Measurements from ENCODE around the gene CLSTN2.

The CLSTN2 gene

DNA sequence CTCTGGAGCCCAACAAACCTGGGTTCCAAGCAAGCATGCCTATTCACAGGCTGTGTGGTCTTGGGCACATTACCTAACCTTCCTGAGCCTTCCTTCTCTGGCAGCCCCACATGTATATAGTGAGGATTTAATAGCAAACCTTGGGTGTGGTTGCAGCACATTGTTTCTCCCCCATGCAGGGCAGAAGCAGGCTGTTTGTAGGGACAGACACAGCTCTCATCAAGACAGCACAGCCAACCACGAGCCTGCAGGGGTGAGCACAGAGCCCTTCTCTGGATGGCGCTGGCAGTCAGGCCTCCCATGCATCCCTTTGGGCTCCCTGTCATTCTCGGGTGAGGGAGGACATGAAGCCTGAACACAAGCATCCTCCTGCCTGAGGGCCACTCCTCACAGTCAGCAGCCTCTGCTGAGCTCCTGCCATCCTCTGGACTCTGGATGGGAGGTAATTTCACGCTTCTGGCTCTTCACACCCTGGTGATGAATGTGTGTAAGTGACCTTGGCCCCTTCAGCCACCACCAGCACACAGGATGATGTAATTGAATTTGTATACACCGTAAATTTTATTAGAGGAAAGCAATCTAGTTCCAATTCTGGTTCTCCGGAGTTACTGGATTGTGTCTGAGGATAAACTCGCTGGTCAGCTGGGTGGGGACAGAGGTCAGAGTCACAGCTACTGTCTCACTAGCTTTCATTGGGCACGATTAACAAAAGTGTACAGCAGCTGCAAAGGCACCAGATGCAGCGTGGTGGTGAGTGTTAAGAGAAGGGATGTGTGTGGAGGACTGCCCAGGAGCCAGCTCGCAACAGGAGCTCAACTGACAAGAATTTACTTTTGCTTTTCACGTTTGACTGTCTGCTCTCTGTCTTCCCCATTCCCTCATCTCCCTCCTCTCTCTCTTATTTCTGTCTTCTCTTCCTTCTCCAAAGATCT is 118.1 kb downstream of the CLSTN2 start:
- no peak for TF ChIP-seq CTCF (IDR thresholded peaks at IDR 0.05; ENCODE audit: unreplicated experiment in 3 of 3)
- no peaks in the 10 kb centered on the region for H3K36me3 Mint-ChIP-seq (ENCODE audit: low read depth)
- H3K27ac Mint-ChIP-seq = peak overlapping the region in 1 of 3 experiments; percentile 59
- H3K4me3 Mint-ChIP-seq = no peak overlapping the region
- H3K4me1 Mint-ChIP-seq = peaks cover 24% of the 10 kb centered on the region
- H3K27me3 Mint-ChIP-seq (ENCODE audit: low read depth) = peaks cover 28% of the 10 kb centered on the region
- peaks cover 2% of the 10 kb centered on the region for H3K9me3 Mint-ChIP-seq

DNA sequence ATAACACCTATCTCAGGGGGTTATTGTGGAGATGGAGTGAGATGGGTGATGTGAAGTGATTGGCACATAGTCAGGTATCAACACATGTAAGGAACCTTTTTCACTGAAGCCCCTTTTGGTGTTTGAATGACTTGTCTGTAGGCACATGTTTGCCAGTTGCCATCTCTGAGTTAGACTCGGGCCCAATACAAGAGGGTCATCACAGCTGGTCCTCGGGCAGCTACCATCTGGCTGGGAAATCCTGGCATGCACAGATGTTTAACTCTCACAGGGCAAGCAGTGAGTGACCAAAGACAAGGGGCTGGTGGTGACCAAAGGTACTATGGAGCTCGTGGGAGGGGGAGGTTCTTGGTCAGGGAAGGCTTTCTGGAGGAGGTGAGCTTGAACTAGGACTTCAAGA is 118.8 kb downstream of the CLSTN2 start:
- H3K9me3 Mint-ChIP-seq = no peaks in the 10 kb centered on the region
- no peak overlapping the region for H3K27ac Mint-ChIP-seq
- H3K36me3 Mint-ChIP-seq (ENCODE audit: low read depth) = no peaks in the 10 kb centered on the region
- peaks cover 26% of the 10 kb centered on the region for H3K27me3 Mint-ChIP-seq (ENCODE audit: low read depth)
- no peak for TF ChIP-seq CTCF (IDR thresholded peaks at IDR 0.05; ENCODE audit: unreplicated experiment in 3 of 3)
- no peak overlapping the region for H3K4me3 Mint-ChIP-seq
- H3K4me1 Mint-ChIP-seq = peaks cover 24% of the 10 kb centered on the region

DNA sequence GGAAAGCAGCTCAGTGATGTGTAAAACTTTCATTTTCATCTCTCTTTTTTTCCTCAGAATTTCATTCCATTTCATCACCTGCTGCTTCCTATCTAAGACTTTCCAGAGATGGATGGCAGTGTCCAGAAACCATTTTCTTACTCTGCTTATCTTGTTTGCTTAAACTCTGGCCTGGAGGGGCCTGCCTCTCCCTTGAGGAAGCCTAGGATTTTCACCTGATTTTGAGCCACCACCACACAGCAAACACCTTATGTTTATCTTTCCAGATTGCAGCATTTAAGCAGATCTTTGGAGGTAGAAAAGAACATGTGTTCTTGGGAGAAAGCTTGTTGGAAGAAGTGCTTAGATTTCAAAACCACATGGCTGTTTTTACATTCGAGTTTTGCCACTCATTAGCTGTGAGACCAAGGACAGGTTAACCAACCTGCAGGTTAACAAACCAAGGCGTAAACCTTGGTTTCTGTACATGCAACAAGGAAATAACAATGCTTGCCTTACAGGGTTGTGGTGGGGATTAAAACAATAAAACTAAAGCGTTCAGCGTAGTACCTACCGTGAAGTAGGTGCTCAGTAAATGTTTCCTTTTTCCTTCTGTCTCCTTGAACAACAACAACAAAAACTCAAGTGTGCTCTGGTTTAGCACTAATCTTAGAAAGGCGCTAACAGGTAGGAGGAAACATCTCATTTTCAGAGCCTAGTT is 120.3 kb downstream of the CLSTN2 start:
- H3K4me1 Mint-ChIP-seq = peaks cover 23% of the 10 kb centered on the region
- H3K9me3 Mint-ChIP-seq = no peaks in the 10 kb centered on the region
- TF ChIP-seq CTCF (IDR thresholded peaks at IDR 0.05; ENCODE audit: unreplicated experiment in 3 of 3) = no peak
- H3K27me3 Mint-ChIP-seq (ENCODE audit: low read depth) = peaks cover 23% of the 10 kb centered on the region
- H3K27ac Mint-ChIP-seq = no peak overlapping the region
- H3K36me3 Mint-ChIP-seq (ENCODE audit: low read depth) = no peaks in the 10 kb centered on the region
- H3K4me3 Mint-ChIP-seq = no peak overlapping the region

- Mint-ChIP-seq H3K4me1 (peaks cover 18% of the 10 kb centered on the region), H3K9me3 (no peaks in the 10 kb centered on the region), H3K36me3 (ENCODE audit: low read depth) (no peaks in the 10 kb centered on the region), H3K27me3 (ENCODE audit: low read depth) (peaks cover 20% of the 10 kb centered on the region), H3K4me3 (no peak overlapping the region), H3K27ac (no peak overlapping the region)
- no peak for TF ChIP-seq CTCF (IDR thresholded peaks at IDR 0.05; ENCODE audit: unreplicated experiment in 3 of 3)
These were observed 121.1 kb downstream of the CLSTN2 start for GRCh38 chr3:140056047-140056446.

GRCh38 chr3:140061211-140061610 is 126.2 kb downstream of the CLSTN2 start:
- Mint-ChIP-seq H3K9me3 (no peaks in the 10 kb centered on the region), H3K4me3 (no peak overlapping the region), H3K27ac (no peak overlapping the region), H3K4me1 (no peaks in the 10 kb centered on the region), H3K27me3 (ENCODE audit: low read depth) (peaks cover 5% of the 10 kb centered on the region), H3K36me3 (ENCODE audit: low read depth) (no peaks in the 10 kb centered on the region)
- TF ChIP-seq CTCF (IDR thresholded peaks at IDR 0.05; ENCODE audit: unreplicated experiment in 3 of 3) = no peak
